Jurkat, Clone E6-1 (cell line): ENCODE results near the gene COL11A2.

Experiments
- DNase-seq: peaks from one replicate; pipeline ENCODE4 v3.0.0-alpha.2; 2011; ENCODE audit warnings: low read depth, low spot score
- H3K4me3 ChIP-seq: 2 replicates; pipeline ENCODE4 v1.5.1; 2011; ENCODE audit warnings: mild to moderate bottlenecking, low read length, control low read depth, moderate library complexity

The COL11A2 gene

GRCh38 chr6:33195304-33196165, 3.3 kb upstream of the COL11A2 start:
- no peak for DNase-seq
- H3K4me3 ChIP-seq = no peak overlapping the region

DNA sequence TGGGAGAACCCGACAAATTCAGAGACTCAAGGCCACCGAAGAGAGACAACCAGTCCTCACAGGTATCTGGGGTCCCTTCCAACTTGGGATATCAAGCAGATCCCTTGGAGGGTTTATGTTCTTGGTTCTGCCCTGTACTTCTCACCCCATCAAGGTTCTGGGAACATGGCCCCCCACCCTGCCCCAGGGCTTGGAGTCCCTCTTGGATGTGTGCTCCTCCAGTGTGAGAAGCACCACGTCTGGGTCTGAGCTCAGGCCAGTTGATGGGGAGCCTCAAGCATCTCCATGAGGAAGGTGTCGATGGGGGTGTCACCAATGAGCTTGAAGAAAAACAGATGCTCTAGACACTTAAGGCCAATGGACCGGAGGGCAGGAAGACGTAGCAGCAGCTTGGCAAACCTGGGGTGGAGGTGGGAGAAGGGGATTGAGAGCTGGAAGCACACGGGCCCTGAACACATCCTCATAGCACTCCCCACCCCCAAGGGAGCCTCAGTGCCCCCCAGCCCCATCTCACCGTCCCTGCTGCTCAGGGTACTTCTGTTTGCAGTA, 2.2 kb upstream of the COL11A2 start:
- DNase-seq = no peak
- H3K4me3 ChIP-seq = no peak overlapping the region

- H3K4me3 ChIP-seq = no peak overlapping the region
- no peak for DNase-seq
Measured at GRCh38 chr6:33193619-33194018, 1.4 kb upstream of the COL11A2 start.

GRCh38 chr6:33192671-33193602, 670 bp upstream of the COL11A2 start:
- no peak for DNase-seq
- H3K4me3 ChIP-seq = no peak overlapping the region

GRCh38 chr6:33191383-33192104, 723 bp downstream of the COL11A2 start:
- DNase-seq = no peak
- H3K4me3 ChIP-seq = no peak overlapping the region

GRCh38 chr6:33190504-33191107, 1.7 kb downstream of the COL11A2 start:
- no peak for DNase-seq
- no peak overlapping the region for H3K4me3 ChIP-seq

- DNase-seq = no peak
- H3K4me3 ChIP-seq = no peak overlapping the region
Measured at GRCh38 chr6:33189625-33190448, 2.4 kb downstream of the COL11A2 start.

- H3K4me3 ChIP-seq = no peak overlapping the region
- DNase-seq = no peak
Measured at GRCh38 chr6:33189164-33189563, 3.1 kb downstream of the COL11A2 start.

GRCh38 chr6:33187809-33188208, 4.5 kb downstream of the COL11A2 start:
- DNase-seq = no peak
- H3K4me3 ChIP-seq = no peak overlapping the region

- no peak for DNase-seq
- no peak overlapping the region for H3K4me3 ChIP-seq
Measured at GRCh38 chr6:33185654-33186187, 6.5 kb downstream of the COL11A2 start.

GRCh38 chr6:33185190-33185589, 7.1 kb downstream of the COL11A2 start:
- H3K4me3 ChIP-seq = no peak overlapping the region
- DNase-seq = no peak

GRCh38 chr6:33183071-33183683, 9.1 kb downstream of the COL11A2 start:
- no peak overlapping the region for H3K4me3 ChIP-seq
- DNase-seq = no peak

GRCh38 chr6:33181141-33181540, 11.1 kb downstream of the COL11A2 start:
- H3K4me3 ChIP-seq = no peak overlapping the region
- DNase-seq = no peak

DNA sequence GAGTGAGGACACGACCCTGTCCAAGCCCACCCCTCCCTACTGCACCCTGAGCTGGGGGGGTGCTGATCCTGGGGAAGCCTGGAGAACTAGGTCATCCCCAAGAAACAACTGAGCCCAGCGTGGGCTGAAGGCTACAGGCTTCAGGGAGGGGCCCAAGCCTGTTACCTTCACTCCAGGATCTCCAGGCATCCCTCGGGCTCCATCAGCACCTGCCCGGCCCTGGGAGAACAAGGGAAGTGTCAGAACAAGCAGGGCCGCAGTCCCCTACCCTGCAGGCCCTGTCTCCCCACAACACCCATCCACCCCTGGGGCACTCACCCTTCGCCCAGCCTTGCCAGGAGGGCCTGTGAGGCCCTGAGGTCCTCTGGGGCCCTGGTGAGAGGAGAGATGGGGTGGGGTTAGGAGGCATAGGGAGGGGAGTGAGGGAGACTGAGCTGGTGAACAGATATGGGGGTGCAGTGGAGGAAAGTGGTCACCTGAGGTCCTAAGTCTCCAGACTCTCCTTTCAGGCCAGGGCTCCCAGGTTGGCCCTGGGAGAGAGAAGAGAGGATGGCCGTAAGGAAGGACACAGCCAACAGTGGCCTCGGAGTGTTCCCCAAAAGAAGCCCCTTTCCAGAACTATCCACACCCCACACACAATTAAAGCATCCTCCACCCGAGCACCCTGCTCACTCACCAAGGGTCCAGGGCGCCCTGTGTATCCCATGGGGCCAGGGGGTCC, 13.4 kb downstream of the COL11A2 start:
- no peak for DNase-seq
- no peak overlapping the region for H3K4me3 ChIP-seq

DNA sequence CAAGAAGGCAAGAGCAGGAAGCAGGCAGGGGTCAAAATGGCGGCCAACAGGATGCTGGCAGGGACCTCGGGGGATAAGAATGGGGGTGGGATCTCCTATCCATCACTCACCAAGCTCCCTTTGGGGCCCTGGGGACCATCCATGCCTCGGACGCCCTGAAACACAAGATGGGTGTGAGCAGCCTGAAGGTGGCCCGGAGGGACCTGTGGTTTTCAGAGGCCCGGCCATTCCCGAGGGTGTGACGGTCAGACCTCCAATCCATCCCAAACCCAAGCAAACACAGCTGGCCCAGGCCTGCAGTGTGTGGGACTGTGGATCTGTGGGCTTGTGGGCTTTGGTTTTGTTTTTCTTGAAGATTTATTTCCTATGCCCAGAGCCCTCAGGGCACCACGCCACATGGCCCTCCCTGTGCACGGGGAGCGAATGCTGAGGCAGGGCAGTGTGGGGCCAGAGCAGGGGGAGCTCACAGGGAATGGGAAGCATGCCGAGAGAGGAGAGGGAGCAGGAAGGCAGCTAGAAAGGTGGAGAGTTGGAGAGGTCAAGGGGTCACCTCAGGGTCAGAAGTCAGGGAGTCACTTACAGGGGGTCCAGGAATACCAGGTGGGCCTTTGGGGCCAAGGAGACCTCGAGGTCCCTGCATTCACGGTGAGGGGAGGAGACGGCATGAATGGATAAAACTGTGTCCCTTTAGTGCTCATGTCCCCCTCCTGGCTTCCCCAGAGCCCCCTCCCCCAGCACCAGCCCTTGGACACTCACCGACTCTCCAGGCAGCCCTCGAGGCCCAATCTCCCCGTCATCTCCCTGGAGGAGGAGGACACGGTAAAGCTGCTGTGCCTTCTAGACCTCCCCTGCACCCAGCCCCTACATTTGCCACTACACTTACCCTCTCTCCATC, 14.5 kb downstream of the COL11A2 start:
- DNase-seq = no peak
- H3K4me3 ChIP-seq = no peak overlapping the region

GRCh38 chr6:33176906-33177305, 15.4 kb downstream of the COL11A2 start:
- H3K4me3 ChIP-seq = no peak overlapping the region
- no peak for DNase-seq
